ENCODE measurements around the gene RPS19BP1. TPM values are rescaled to one million over a fixed set of nuclear protein-coding genes. Genes with fewer than 3 reads are reported as not detected.

The RPS19BP1 gene
- total RNA-seq, 1 donor from 2014 or later, result 58.7 TPM

DNA sequence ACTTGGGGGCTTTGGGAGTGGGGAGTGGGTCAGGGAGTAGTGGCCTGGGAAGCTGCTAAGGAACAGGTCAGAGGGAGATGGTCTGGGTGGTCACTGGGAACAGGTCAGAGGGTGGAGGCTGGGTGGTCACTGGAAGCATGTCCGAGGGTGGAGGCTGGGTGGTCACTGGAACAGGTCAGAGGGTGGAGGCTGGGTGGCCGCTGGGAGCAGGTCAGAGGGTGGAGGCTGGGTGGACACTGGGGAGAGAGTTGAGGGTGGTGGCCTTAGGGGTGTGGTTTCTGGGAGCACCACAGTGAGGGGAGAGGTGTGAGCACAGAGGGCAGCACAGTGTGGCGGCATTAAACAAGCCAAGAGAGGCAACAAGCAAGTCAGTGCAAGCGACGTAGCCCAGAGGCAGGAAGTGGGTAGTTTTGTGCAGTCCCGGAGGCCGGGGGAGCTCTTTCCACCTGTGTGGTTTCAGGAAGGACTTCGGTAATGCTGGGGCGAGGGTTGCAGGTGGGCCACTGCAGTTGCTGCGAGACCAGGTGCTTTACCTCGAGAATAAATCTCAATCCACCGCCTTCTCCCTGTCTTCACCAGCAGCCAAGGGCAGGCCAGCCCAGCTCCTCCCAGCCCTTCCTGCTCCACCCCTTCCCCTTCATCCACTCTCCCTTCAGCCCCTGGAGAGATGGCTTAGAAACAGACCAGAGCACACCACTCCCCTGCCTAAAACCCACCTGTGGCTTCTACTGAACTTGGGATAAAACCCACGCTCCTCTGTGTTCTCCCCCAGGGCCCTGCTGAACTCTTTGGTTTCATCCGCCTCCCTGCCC, 34.8 kb upstream of the RPS19BP1 start:
- Histone ChIP-seq H3K27ac (ENCODE audit: low read depth, low read length) (no peak overlapping the region), H3K9me3 (ENCODE audit: insufficient read depth, low read depth, low read length) (peaks cover 3% of the 10 kb centered on the region), H3K27me3 (ENCODE audit: insufficient read depth, low read length) (peaks cover 9% of the 10 kb centered on the region), H3K4me1 (ENCODE audit: insufficient read depth, low read length) (no peaks in the 10 kb centered on the region), H3K36me3 (ENCODE audit: insufficient read depth, low read length) (no peaks in the 10 kb centered on the region), H2AFZ (ENCODE audit: low read depth, low read length) (no peak overlapping the region), H3K9ac (ENCODE audit: low read length) (no peak overlapping the region), H4K20me1 (ENCODE audit: insufficient read depth, low read length) (no peaks in the 10 kb centered on the region), H3K4me3 (ENCODE audit: insufficient read depth, low read depth, low read length) (no peak overlapping the region), H3K4me2 (ENCODE audit: low read length) (no peak overlapping the region), H3K79me2 (ENCODE audit: insufficient read depth, low read length) (no peaks in the 10 kb centered on the region)
- Mint-ChIP-seq H3K9me3 (ENCODE audit: unreplicated experiment) (no peaks in the 10 kb centered on the region), H3K4me1 (ENCODE audit: low read depth, unreplicated experiment) (no peaks in the 10 kb centered on the region), H3K4me3 (ENCODE audit: unreplicated experiment) (no peak overlapping the region), H3K36me3 (ENCODE audit: low read depth, unreplicated experiment) (no peaks in the 10 kb centered on the region), H3K27ac (ENCODE audit: unreplicated experiment) (peak overlapping the region; percentile 59), H3K27me3 (ENCODE audit: low read depth, unreplicated experiment) (peaks cover 19% of the 10 kb centered on the region)
- no peak for FAIRE-seq
- TF ChIP-seq CTCF (IDR thresholded peaks at IDR 0.05; ENCODE audit: insufficient read depth, low read depth, low read length) (no peak), EZH2 (IDR thresholded peaks at IDR 0.05; ENCODE audit: insufficient read depth, low read length) (no peak)
- DNase-seq (ENCODE audit: low read depth), result no peak

GRCh38 chr22:39565414-39565944, 32.9 kb upstream of the RPS19BP1 start:
- Histone ChIP-seq H3K4me1 (ENCODE audit: insufficient read depth, low read length) (no peaks in the 10 kb centered on the region), H3K27ac (ENCODE audit: low read depth, low read length) (no peak overlapping the region), H3K27me3 (ENCODE audit: insufficient read depth, low read length) (peaks cover 19% of the 10 kb centered on the region), H3K4me3 (ENCODE audit: insufficient read depth, low read depth, low read length) (no peak overlapping the region), H3K9ac (ENCODE audit: low read length) (no peak overlapping the region), H3K79me2 (ENCODE audit: insufficient read depth, low read length) (no peaks in the 10 kb centered on the region), H3K36me3 (ENCODE audit: insufficient read depth, low read length) (no peaks in the 10 kb centered on the region), H3K9me3 (ENCODE audit: insufficient read depth, low read depth, low read length) (peaks cover 3% of the 10 kb centered on the region), H3K4me2 (ENCODE audit: low read length) (no peak overlapping the region), H2AFZ (ENCODE audit: low read depth, low read length) (no peak overlapping the region), H4K20me1 (ENCODE audit: insufficient read depth, low read length) (no peaks in the 10 kb centered on the region)
- Mint-ChIP-seq H3K36me3 (ENCODE audit: low read depth, unreplicated experiment) (no peaks in the 10 kb centered on the region), H3K4me3 (ENCODE audit: unreplicated experiment) (no peak overlapping the region), H3K27ac (ENCODE audit: unreplicated experiment) (no peak overlapping the region), H3K27me3 (ENCODE audit: low read depth, unreplicated experiment) (peaks cover 13% of the 10 kb centered on the region), H3K4me1 (ENCODE audit: low read depth, unreplicated experiment) (no peaks in the 10 kb centered on the region), H3K9me3 (ENCODE audit: unreplicated experiment) (no peaks in the 10 kb centered on the region)
- no peak for TF ChIP-seq CTCF (IDR thresholded peaks at IDR 0.05; ENCODE audit: insufficient read depth, low read depth, low read length)
- TF ChIP-seq EZH2 (IDR thresholded peaks at IDR 0.05; ENCODE audit: insufficient read depth, low read length), result no peak
- DNase-seq (ENCODE audit: low read depth), result no peak
- FAIRE-seq, result no peak

Measured in astrocyte (in vitro differentiated cells and primary cell).